BJ (cell line): ENCODE measurements around the gene ARHGAP35. TPM values are rescaled to one million over a fixed set of nuclear protein-coding genes. Genes with fewer than 3 reads are reported as not detected.

ENCODE experiments used
- CTCF ChIA-PET: fragments of 350-600 bp; formaldehyde crosslinking; extraction: SDS; loops from one replicate; lab custom pipeline; 2021; ENCODE audit warnings: antibody characterized with exemption, inconsistent platforms; lab: Yijun Ruan, JAX
- POLR2A ChIA-PET: fragments of 300-600 bp; sonication (Branson Sonifier 250); formaldehyde crosslinking; extraction: SDS; loops from one replicate; lab custom pipeline; 2021; ENCODE audit warnings: antibody characterized with exemption; lab: Charles Lee
- DNase-seq: peaks from one replicate; pipeline ENCODE4 v3.0.0-alpha.2; 2011; ENCODE audit warnings: low read depth
- H3K27me3 ChIP-seq: 2 replicates; pipeline ENCODE4 v1.6.0; 2011; ENCODE audit warnings: low read length; ENCODE audit not compliant: control insufficient read depth, insufficient read depth
- H3K36me3 ChIP-seq: 2 replicates; pipeline ENCODE4 v1.5.1; 2011; ENCODE audit warnings: low read length; ENCODE audit not compliant: control insufficient read depth, insufficient read depth
- H3K4me3 ChIP-seq: 2 replicates; pipeline ENCODE4 v1.5.1; 2011; ENCODE audit warnings: low read depth, mild to moderate bottlenecking, control low read depth, low read length
- CTCF ChIP-seq: IDR thresholded peaks from 2 replicates; pipeline ENCODE4 v1.5.1; 2011; ENCODE audit warnings: low read depth, mild to moderate bottlenecking, control low read depth, inconsistent platforms, low read length, moderate library complexity; ENCODE audit not compliant: insufficient read depth
- polyA minus RNA-seq: library from RNA; depleted of rRNA, polyadenylated mRNA; stranded (reverse); fragments of >200 nt; gene quantifications from 2 replicates; pipeline ENCODE4 v1.2.3, GENCODE V29; 2011; rRNA and poly(A)+ RNA removed
- polyA plus RNA-seq: library from polyadenylated mRNA; depleted of rRNA; stranded (reverse); fragments of >200 nt; gene quantifications from 2 replicates; pipeline ENCODE4 v1.2.3, GENCODE V29; 2011; rRNA removed

ARHGAP35 gene
- 30.1 and 36.8 TPM in 2 replicates for polyA plus RNA-seq
- 37.5 and 55.5 TPM in 2 replicates for polyA minus RNA-seq

GRCh38 chr19:46860846-46861690, at the start of gene ARHGAP35:
ARHGAP35 (plus strand) TSS chr19:46860997; CDS start chr19:46918676, 57,679 bp downstream.
- CTCF ChIA-PET = interaction anchor here (1.2 to 8.9 kb wide), 2 partner anchors 10 to 132 kb away, joined by 4 to 108 read pairs; no protein-coding TSS in a partner anchor

GRCh38 chr19:46812977-46813838, 47.6 kb upstream of the ARHGAP35 start:
- CTCF ChIA-PET = interaction anchor here (0.6 kb wide), 1 partner anchor 108 kb away, joined by 3 read pairs; no protein-coding TSS in a partner anchor
- no peaks in the 10 kb centered on the region for H3K27me3 ChIP-seq
- POLR2A ChIA-PET = interaction anchor here (0.5 kb wide), 1 partner anchor 655 kb away, joined by 5 read pairs; no protein-coding TSS in a partner anchor
- no peak overlapping the region for H3K4me3 ChIP-seq
- DNase-seq = no peak
- TF ChIP-seq CTCF = no peak
- no peaks in the 10 kb centered on the region for H3K36me3 ChIP-seq

More at GRCh38 chr19:46860846-46861690, at the start of gene ARHGAP35:
- POLR2A ChIA-PET = interaction anchor here (0.6 to 0.7 kb wide), 3 partner anchors 33 to 288 kb away, joined by 3 to 5 read pairs (median 4); no protein-coding TSS in a partner anchor
- no peaks in the 10 kb centered on the region for H3K27me3 ChIP-seq
- no peak for DNase-seq
- peak within 1 kb of the TSS; percentile 86 for H3K4me3 ChIP-seq
- no peaks in the 10 kb centered on the region; the same call in 1 of the 2 replicates for H3K36me3 ChIP-seq
- no peak for TF ChIP-seq CTCF

GRCh38 chr19:46813839-46814358, 46.9 kb upstream of the ARHGAP35 start:
- DNase-seq = no peak
- ChIA-PET POLR2A (no interaction called here), CTCF (interaction anchor here (0.6 to 0.7 kb wide), 2 partner anchors 16 to 109 kb away, joined by 3 read pairs; no protein-coding TSS in a partner anchor)
- no peak for TF ChIP-seq CTCF
- Histone ChIP-seq H3K4me3 (no peak overlapping the region), H3K27me3 (no peaks in the 10 kb centered on the region), H3K36me3 (no peaks in the 10 kb centered on the region)

GRCh38 chr19:46815833-46816627, 44.8 kb upstream of the ARHGAP35 start:
- ChIA-PET POLR2A (no interaction called here), CTCF (no interaction called here)
- Histone ChIP-seq H3K36me3 (no peaks in the 10 kb centered on the region), H3K4me3 (no peak overlapping the region), H3K27me3 (no peaks in the 10 kb centered on the region)
- no peak for TF ChIP-seq CTCF
- no peak for DNase-seq
